Pons (tissue), 1 donor: ENCODE results near the gene PLCH1.

Experiments used
- DNase-seq: peaks from one replicate; pipeline ENCODE4 v3.0.0-alpha.2; 2016; ENCODE audit warnings: low spot score

Gene PLCH1

GRCh38 chr3:155744010-155744625 lies 753 bp downstream of the PLCH1 start:
- DNase-seq = peak; percentile 26

GRCh38 chr3:155743606-155744005 lies 1.3 kb downstream of the PLCH1 start:
- no peak for DNase-seq

- no peak for DNase-seq
Measured at GRCh38 chr3:155742349-155742965, 2.4 kb downstream of the PLCH1 start.

- DNase-seq = no peak
Measured at GRCh38 chr3:155741603-155742002, 3.3 kb downstream of the PLCH1 start.

- no peak for DNase-seq
Measured at GRCh38 chr3:155741101-155741500, 3.8 kb downstream of the PLCH1 start.

GRCh38 chr3:155739154-155739553 lies 5.7 kb downstream of the PLCH1 start:
- no peak for DNase-seq

GRCh38 chr3:155738580-155739076 lies 6.2 kb downstream of the PLCH1 start:
- no peak for DNase-seq

- DNase-seq = peak; percentile 24
Measured at GRCh38 chr3:155737844-155738460, 6.9 kb downstream of the PLCH1 start.

GRCh38 chr3:155736381-155736780 lies 8.5 kb downstream of the PLCH1 start:
- DNase-seq = no peak

- no peak for DNase-seq
Measured at GRCh38 chr3:155730843-155731242, 14.0 kb downstream of the PLCH1 start.

- DNase-seq = no peak
Measured at GRCh38 chr3:155727836-155728235, 17.0 kb downstream of the PLCH1 start.

- DNase-seq = no peak
Measured at GRCh38 chr3:155714295-155714718, 30.6 kb downstream of the PLCH1 start.

GRCh38 chr3:155712008-155712407 lies 32.9 kb downstream of the PLCH1 start:
- DNase-seq = no peak

- DNase-seq = peak; percentile 75
Measured at GRCh38 chr3:155704771-155705559, 39.9 kb downstream of the PLCH1 start.

GRCh38 chr3:155704061-155704460 lies 40.8 kb downstream of the PLCH1 start:
- DNase-seq = peak; percentile 49

- no peak for DNase-seq
Measured at GRCh38 chr3:155702745-155703591, 41.9 kb downstream of the PLCH1 start.

- peak; percentile 93 for DNase-seq
Measured at GRCh38 chr3:155701882-155702465, 42.9 kb downstream of the PLCH1 start.

- DNase-seq = no peak
Measured at GRCh38 chr3:155697542-155697941, 47.3 kb downstream of the PLCH1 start.

GRCh38 chr3:155690921-155691320 lies 54.0 kb downstream of the PLCH1 start:
- DNase-seq = no peak

- DNase-seq = no peak
Measured at GRCh38 chr3:155688481-155688880, 56.4 kb downstream of the PLCH1 start.

GRCh38 chr3:155683344-155683720 lies 61.5 kb downstream of the PLCH1 start:
- DNase-seq = no peak
